Esophagus squamous epithelium (tissue), 4 donors: ENCODE measurements around the gene ARHGAP40.

Experiments used
- POLR2A ChIP-seq, 4 donors: fragments of 450-650 bp; IDR thresholded peaks; one replicate each; pipeline ENCODE4 v1.6.1; 2017; ENCODE audit warnings: antibody characterized with exemption in 4 of 4, mild to moderate bottlenecking in 4 of 4, moderate library complexity in 3 of 4
- TF ChIP-seq, protein P1 (sequence below), 6 experiments: fragments of 450-650 bp in 4 of 6; fragments of 200-600 bp in 2 of 6; sonication (generic) in 2 of 6; IDR thresholded peaks; one replicate each; pipeline ENCODE4 v1.5.1; 2016 to 2019; ENCODE audit warnings: antibody characterized with exemption in 6 of 6, mild to moderate bottlenecking in 4 of 6, moderate library complexity in 4 of 6

DNA sequence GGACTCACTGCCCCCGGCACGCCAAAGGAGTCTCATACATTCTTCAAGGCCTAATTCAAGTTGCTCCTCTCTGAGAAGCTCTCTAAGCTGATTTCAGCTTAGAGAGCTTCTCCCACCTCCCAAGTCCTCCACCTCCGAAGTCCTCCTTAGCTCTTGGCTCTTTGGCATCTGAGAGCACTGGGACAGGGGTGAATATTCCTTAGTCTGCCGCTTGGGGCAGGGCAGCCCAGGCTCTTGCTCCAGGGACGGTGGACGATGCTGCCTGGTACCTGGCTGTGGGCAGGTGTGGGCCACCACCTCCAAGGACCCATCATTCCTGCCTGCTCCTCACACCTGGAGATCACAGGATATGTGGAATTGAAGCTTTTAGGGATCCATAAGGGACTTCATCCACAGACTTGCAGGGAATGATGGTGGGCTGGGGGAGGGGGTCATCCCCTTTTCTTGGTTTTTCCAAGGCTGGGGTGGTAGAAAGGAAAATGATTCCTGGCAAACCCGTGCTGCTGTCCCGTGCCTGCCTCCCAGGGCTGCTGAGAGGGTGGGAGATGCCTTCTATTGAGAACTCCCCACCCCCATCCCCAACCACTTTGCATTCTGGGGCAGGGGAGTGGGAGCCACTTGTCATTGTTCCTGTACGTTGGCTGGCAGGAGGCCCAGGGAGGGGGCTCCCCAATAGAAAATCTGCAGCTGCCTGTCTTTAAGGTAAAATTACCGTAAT, 57.4 kb downstream of the ARHGAP40 start:
- TF ChIP-seq, protein P1, sequence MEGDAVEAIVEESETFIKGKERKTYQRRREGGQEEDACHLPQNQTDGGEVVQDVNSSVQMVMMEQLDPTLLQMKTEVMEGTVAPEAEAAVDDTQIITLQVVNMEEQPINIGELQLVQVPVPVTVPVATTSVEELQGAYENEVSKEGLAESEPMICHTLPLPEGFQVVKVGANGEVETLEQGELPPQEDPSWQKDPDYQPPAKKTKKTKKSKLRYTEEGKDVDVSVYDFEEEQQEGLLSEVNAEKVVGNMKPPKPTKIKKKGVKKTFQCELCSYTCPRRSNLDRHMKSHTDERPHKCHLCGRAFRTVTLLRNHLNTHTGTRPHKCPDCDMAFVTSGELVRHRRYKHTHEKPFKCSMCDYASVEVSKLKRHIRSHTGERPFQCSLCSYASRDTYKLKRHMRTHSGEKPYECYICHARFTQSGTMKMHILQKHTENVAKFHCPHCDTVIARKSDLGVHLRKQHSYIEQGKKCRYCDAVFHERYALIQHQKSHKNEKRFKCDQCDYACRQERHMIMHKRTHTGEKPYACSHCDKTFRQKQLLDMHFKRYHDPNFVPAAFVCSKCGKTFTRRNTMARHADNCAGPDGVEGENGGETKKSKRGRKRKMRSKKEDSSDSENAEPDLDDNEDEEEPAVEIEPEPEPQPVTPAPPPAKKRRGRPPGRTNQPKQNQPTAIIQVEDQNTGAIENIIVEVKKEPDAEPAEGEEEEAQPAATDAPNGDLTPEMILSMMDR (IDR thresholded peaks at IDR 0.05) = peak; percentile 19 to 64 (median 50)
- TF ChIP-seq POLR2A (IDR thresholded peaks at IDR 0.05) = no peak
